IMR-90 (cell line): Measurements from ENCODE around the gene C17orf67. TPM values are rescaled to one million over a fixed set of nuclear protein-coding genes. Genes with fewer than 3 reads are reported as not detected.

Experiments used
- ATAC-seq: fragments of 200-7000 bp; cut with Tn5 transposase; 2 replicates; pipeline ENCODE4 v1.9.1; 2020; ENCODE audit warnings: low read depth, mild to moderate bottlenecking, moderate library complexity
- BruUV-seq: library from RNA; stranded (reverse); fragments of 400-500 nt; replicated peaks from 2 replicates; lab custom pipeline; 2021; lab: Mats Ljungman, UMichigan
- CTCF ChIA-PET: fragments of 300-600 bp; formaldehyde crosslinking; extraction: SDS; loops from one replicate; lab custom pipeline; 2021; ENCODE audit warnings: antibody characterized with exemption; lab: Yijun Ruan, JAX
- POLR2A ChIA-PET: fragments of 300-600 bp; sonication (Branson Sonifier 250); formaldehyde crosslinking; loops from one replicate; lab custom pipeline; 2022; ENCODE audit warnings: antibody characterized with exemption; ENCODE audit not compliant: unreplicated experiment; lab: Charles Lee
- DNase-seq: peaks from one replicate; pipeline ENCODE4 v3.0.0; 2013
- H2AFZ ChIP-seq: replicated peaks from 2 replicates; pipeline ENCODE3; 2013; ENCODE audit warnings: low read length, mild to moderate bottlenecking; ENCODE audit not compliant: poor library complexity
- H2AK5ac ChIP-seq: 2 replicates; pipeline ENCODE4 v1.6.1; 2013; ENCODE audit warnings: low read depth, low read length, inconsistent platforms
- H2AK9ac ChIP-seq: replicated peaks from 2 replicates; pipeline ENCODE3; 2013; ENCODE audit warnings: mild to moderate bottlenecking, low read depth, low read length, moderate library complexity; ENCODE audit not compliant: poor library complexity
- H2BK120ac ChIP-seq: 2 replicates; pipeline ENCODE4 v1.6.1; 2013; ENCODE audit warnings: low read depth, low read length, inconsistent platforms
- H2BK15ac ChIP-seq: 3 replicates; pipeline ENCODE4 v1.6.1; 2013; ENCODE audit warnings: low read depth, low read length, inconsistent platforms
- H2BK20ac ChIP-seq: 2 replicates; pipeline ENCODE4 v1.6.1; 2013; ENCODE audit warnings: low read depth, mild to moderate bottlenecking, inconsistent platforms, low read length, moderate library complexity
- H2BK5ac ChIP-seq: 2 replicates; pipeline ENCODE4 v1.6.1; 2013; ENCODE audit warnings: mild to moderate bottlenecking, low read depth, low read length, inconsistent platforms; ENCODE audit not compliant: poor library complexity, severe bottlenecking
- H3K14ac ChIP-seq: replicated peaks from 2 replicates; pipeline ENCODE4 v1.6.1; 2013; ENCODE audit warnings: low read depth, low read length, inconsistent platforms
- H3K18ac ChIP-seq: 2 replicates; pipeline ENCODE4 v1.6.1; 2013; ENCODE audit warnings: low read depth, low read length, control low read depth
- H3K23ac ChIP-seq: 2 replicates; pipeline ENCODE4 v1.6.1; 2013; ENCODE audit warnings: low read depth, low read length, inconsistent platforms
- H3K27ac ChIP-seq: 2 replicates; pipeline ENCODE4 v1.5.1; 2013; ENCODE audit warnings: mild to moderate bottlenecking, control low read depth, low read length; ENCODE audit not compliant: insufficient read depth
- H3K27me3 ChIP-seq: 2 replicates; pipeline ENCODE4 v1.6.1; 2013; ENCODE audit warnings: low read length; ENCODE audit not compliant: control insufficient read depth, insufficient read depth
- H3K36me3 ChIP-seq: 2 replicates; pipeline ENCODE4 v1.6.1; 2013; ENCODE audit warnings: low read length, mixed read lengths; ENCODE audit not compliant: control insufficient read depth, insufficient read depth
- H3K4ac ChIP-seq: 2 replicates; pipeline ENCODE4 v1.6.1; 2013; ENCODE audit warnings: low read depth, low read length, inconsistent platforms
- H3K4me1 ChIP-seq: 2 replicates; pipeline ENCODE4 v1.6.1; 2013; ENCODE audit warnings: low read length, mixed read lengths; ENCODE audit not compliant: control insufficient read depth, insufficient read depth
- H3K4me2 ChIP-seq: 2 replicates; pipeline ENCODE4 v1.6.1; 2013; ENCODE audit warnings: low read depth, mild to moderate bottlenecking, control low read depth, low read length, moderate library complexity
- H3K4me3 ChIP-seq: 2 replicates; pipeline ENCODE4 v1.5.1; 2013; ENCODE audit warnings: low read depth, mild to moderate bottlenecking, control low read depth, low read length, moderate library complexity; ENCODE audit not compliant: insufficient read depth
- H3K56ac ChIP-seq: 2 replicates; pipeline ENCODE4 v1.6.1; 2013; ENCODE audit warnings: low read length, inconsistent platforms; ENCODE audit not compliant: insufficient read depth; ENCODE audit errors: extremely low read depth
- H3K79me1 ChIP-seq, 2 experiments: 2 replicates each; pipeline ENCODE4 v1.6.1; 2013; ENCODE audit warnings: low read length in 2 of 2, inconsistent platforms in 1 of 2, low read depth in 1 of 2
- H3K9ac ChIP-seq: 2 replicates; pipeline ENCODE4 v1.6.1; 2013; ENCODE audit warnings: low read depth, low read length, control low read depth
- H3K9me1 ChIP-seq: 2 replicates; pipeline ENCODE4 v1.6.1; 2013; ENCODE audit warnings: low read length, inconsistent platforms; ENCODE audit not compliant: insufficient read depth
- H3K9me3 ChIP-seq: 2 replicates; pipeline ENCODE4 v1.6.1; 2013; ENCODE audit warnings: low read length; ENCODE audit not compliant: control insufficient read depth, insufficient read depth
- H4K20me1 ChIP-seq: 2 replicates; pipeline ENCODE4 v1.6.1; 2013; ENCODE audit warnings: low read length, inconsistent platforms; ENCODE audit not compliant: insufficient read depth
- H4K5ac ChIP-seq: 2 replicates; pipeline ENCODE4 v1.6.1; 2013; ENCODE audit warnings: mild to moderate bottlenecking, low read depth, low read length, control low read depth
- H4K8ac ChIP-seq, 2 experiments: 2 replicates each; pipeline ENCODE4 v1.6.1; 2013; ENCODE audit warnings: low read depth in 2 of 2, low read length in 2 of 2, control low read depth in 1 of 2, inconsistent platforms in 1 of 2
- H4K91ac ChIP-seq: 2 replicates; pipeline ENCODE4 v1.6.1; 2013; ENCODE audit warnings: low read depth, low read length, inconsistent platforms; ENCODE audit not compliant: insufficient read depth
- BHLHE40 ChIP-seq: fragments of 150-350 bp; IDR thresholded peaks from 2 replicates; pipeline ENCODE4 v1.6.1; 2016; ENCODE audit warnings: mild to moderate bottlenecking, low read depth, low read length
- CHD1 ChIP-seq: IDR thresholded peaks from 2 replicates; pipeline ENCODE4 v1.6.1; 2012; ENCODE audit warnings: low read depth, low read length, improper control_type of control experiment
- FOS ChIP-seq: fragments of 150-350 bp; IDR thresholded peaks from 2 replicates; pipeline ENCODE4 v1.6.1; 2016; ENCODE audit warnings: low read depth, low read length
- RFX5 ChIP-seq: IDR thresholded peaks from 2 replicates; pipeline ENCODE4 v1.8.0; 2012; ENCODE audit warnings: low read depth, mild to moderate bottlenecking, low read length, moderate library complexity
- USF2 ChIP-seq: fragments of 150-350 bp; IDR thresholded peaks from 2 replicates; pipeline ENCODE4 v1.6.1; 2017; ENCODE audit warnings: mild to moderate bottlenecking, antibody characterized with exemption, low read length, low read depth
- WGBS, 2 experiments: methylation state at CpG; one replicate each; pipeline versions ENCODE4 v1.1.5 to v1.1.7; 2013; ENCODE audit warnings: missing lambda C conversion rate in 2 of 2; ENCODE audit not compliant: insufficient read length in 1 of 2; ENCODE audit errors: extremely low coverage in 2 of 2; 5-methylcytosine and 5-hydroxymethylcytosine counted together
- dilution Hi-C: fragments of 300-500 bp; cut with HindIII; formaldehyde crosslinking; loops from one replicate; pipeline ENCODE4 v1.14.3; 2018; ENCODE audit warnings: low sequenced_read_pairs; ENCODE audit not compliant: unreplicated experiment
- in situ Hi-C: fragments of 300-500 bp; cut with MboI; formaldehyde crosslinking; loops from 3 replicates; pipeline ENCODE4 v1.14.3; 2019; ENCODE audit warnings: low sequenced_read_pairs, inconsistent platforms, mixed read lengths
- intact Hi-C: fragments of 100-400 bp; cut with micrococcal nuclease; formaldehyde crosslinking; loops from 2 replicates; pipeline ENCODE4 v1.10.0; 2022
- polyA plus RNA-seq, 3 experiments: library from polyadenylated mRNA; depleted of rRNA; stranded (reverse); fragments of >200 nt; gene quantifications; 2 replicates each; pipeline ENCODE4 v1.2.3, GENCODE V29; 2012; ENCODE audit warnings: low replicate concordance in 1 of 3
- total RNA-seq: library from RNA; depleted of rRNA; stranded (reverse); fragments of >200 nt; gene quantifications from 2 replicates; pipeline ENCODE4 v1.2.3, GENCODE V29; 2012

Gene C17orf67
- total and polyA plus RNA-seq, 2 of the 4 experiments (the other 2 are of a cell fraction) = 0.18 to 1.1 TPM

- no peak overlapping the region for H2BK120ac ChIP-seq
- H3K56ac ChIP-seq = no peak overlapping the region
- H3K4ac ChIP-seq = no peak overlapping the region
- intact Hi-C loops = no loop called here
- no peak overlapping the region for H3K4me2 ChIP-seq
- CTCF ChIA-PET = no interaction called here
- H4K20me1 ChIP-seq = no peaks in the 10 kb centered on the region
- H3K18ac ChIP-seq = no peak overlapping the region
- no peak for TF ChIP-seq CHD1
- TF ChIP-seq BHLHE40 = no peak
- TF ChIP-seq USF2 = no peak
- no peak for TF ChIP-seq RFX5
- TF ChIP-seq FOS = no peak
- H3K27ac ChIP-seq = no peak overlapping the region
- no peak overlapping the region for H2BK5ac ChIP-seq
- no peak overlapping the region for H4K91ac ChIP-seq
- no peak overlapping the region for H2AFZ ChIP-seq
- H4K5ac ChIP-seq = no peak overlapping the region
- ATAC-seq (no peak), DNase-seq (no peak)
- dilution Hi-C loops = no loop called here
- WGBS, 2 experiments = no CpG with 5 or more reads among the region's 3 CpGs
- peaks cover 5% of the 10 kb centered on the region; the same call in 1 of the 2 replicates for H3K9me1 ChIP-seq
- no peaks in the 10 kb centered on the region for H3K79me1 ChIP-seq
- H2BK15ac ChIP-seq = no peak overlapping the region
- no peak overlapping the region for H3K23ac ChIP-seq
- in situ Hi-C loops = no loop called here
- no peak overlapping the region for H3K14ac ChIP-seq
- H2AK9ac ChIP-seq = no peak overlapping the region
- H2AK5ac ChIP-seq = no peak overlapping the region
- no peaks in the 10 kb centered on the region for H3K27me3 ChIP-seq
- no TSS peak for BruUV-seq
- H3K4me3 ChIP-seq = no peak overlapping the region
- no peaks in the 10 kb centered on the region for H3K9me3 ChIP-seq
- no peak overlapping the region for H4K8ac ChIP-seq
- no peaks in the 10 kb centered on the region for H3K4me1 ChIP-seq
- no peak overlapping the region for H3K9ac ChIP-seq
- no peaks in the 10 kb centered on the region for H3K36me3 ChIP-seq
- H2BK20ac ChIP-seq = no peak overlapping the region
- POLR2A ChIA-PET = interaction anchor here (0.6 kb wide), 1 partner anchor 31 kb away, joined by 3 read pairs; no protein-coding TSS in a partner anchor
Measured at GRCh38 chr17:56881685-56882295, 48.1 kb upstream of the C17orf67 start.
